Neuron (in vitro differentiated cells): Measurements from ENCODE around the gene LRRC10.
"Not testable (repeated sequence)": the region's sequence is repeated elsewhere in the genome, so short reads cannot be mapped to it uniquely, and the experiment has no call there.

Experiments
- H2AFZ ChIP-seq: one replicate; pipeline ENCODE4 v1.6.1; 2013; ENCODE audit warnings: low read depth, mild to moderate bottlenecking, inconsistent platforms, low read length, moderate library complexity
- H3K27me3 ChIP-seq: one replicate; pipeline ENCODE4 v1.6.1; 2013; ENCODE audit warnings: low read length; ENCODE audit not compliant: insufficient read depth
- H3K36me3 ChIP-seq: one replicate; pipeline ENCODE4 v1.6.1; 2013; ENCODE audit warnings: low read length; ENCODE audit not compliant: insufficient read depth
- H3K4me1 ChIP-seq: one replicate; pipeline ENCODE4 v1.6.1; 2013; ENCODE audit warnings: low read length; ENCODE audit not compliant: insufficient read depth
- H3K4me3 ChIP-seq: 2 replicates; pipeline ENCODE4 v1.5.1; 2013; ENCODE audit warnings: mild to moderate bottlenecking, low read length, moderate library complexity
- H3K9me3 ChIP-seq: one replicate; pipeline ENCODE4 v1.6.1; 2013; ENCODE audit warnings: low read length

Gene LRRC10

DNA sequence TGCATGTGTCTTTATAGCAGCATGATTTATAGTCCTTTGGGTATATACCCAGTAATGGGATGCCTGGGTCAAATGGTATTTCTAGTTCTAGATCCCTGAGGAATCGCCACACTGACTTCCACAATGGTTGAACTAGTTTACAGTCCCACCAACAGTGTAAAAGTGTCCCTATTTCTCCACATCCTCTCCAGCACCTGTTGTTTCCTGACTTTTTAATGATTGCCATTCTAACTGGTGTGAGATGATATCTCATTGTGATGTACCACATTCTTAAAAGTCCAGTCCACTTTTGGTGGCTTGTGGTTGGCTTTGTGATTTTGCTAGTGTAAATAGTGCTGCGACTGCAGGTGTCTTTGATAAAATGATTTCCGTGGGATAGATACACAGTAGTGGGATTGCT lies 6.4 kb downstream of the LRRC10 start:
- not testable (repeated sequence) for H2AFZ ChIP-seq, H3K9me3 ChIP-seq, H3K4me1 ChIP-seq, H3K27me3 ChIP-seq, H3K4me3 ChIP-seq
- H3K36me3 ChIP-seq, result peaks cover 38% of the 10 kb centered on the region

- H3K27me3 ChIP-seq, H3K4me1 ChIP-seq, H3K4me3 ChIP-seq, H3K9me3 ChIP-seq, H2AFZ ChIP-seq: not testable (repeated sequence)
- peaks cover 44% of the 10 kb centered on the region for H3K36me3 ChIP-seq
Observed at GRCh38 chr12:69603556-69603955, 7.2 kb downstream of the LRRC10 start.

- no peaks in the 10 kb centered on the region for H3K4me1 ChIP-seq
- peaks cover 2% of the 10 kb centered on the region for H3K9me3 ChIP-seq
- H3K4me3 ChIP-seq, result no peak overlapping the region
- H3K27me3 ChIP-seq, result no peaks in the 10 kb centered on the region
- no peak overlapping the region for H2AFZ ChIP-seq
- peaks cover 50% of the 10 kb centered on the region for H3K36me3 ChIP-seq
Observed at GRCh38 chr12:69602954-69603353, 7.8 kb downstream of the LRRC10 start.

GRCh38 chr12:69601962-69602685 lies 8.6 kb downstream of the LRRC10 start:
- peaks cover 58% of the 10 kb centered on the region for H3K36me3 ChIP-seq
- H2AFZ ChIP-seq, result no peak overlapping the region
- H3K27me3 ChIP-seq, result no peaks in the 10 kb centered on the region
- no peak overlapping the region for H3K4me3 ChIP-seq
- no peaks in the 10 kb centered on the region for H3K4me1 ChIP-seq
- peaks cover 2% of the 10 kb centered on the region for H3K9me3 ChIP-seq

GRCh38 chr12:69600804-69601203 lies 9.9 kb downstream of the LRRC10 start:
- no peaks in the 10 kb centered on the region for H3K27me3 ChIP-seq
- H2AFZ ChIP-seq, result no peak overlapping the region
- peaks cover 2% of the 10 kb centered on the region for H3K9me3 ChIP-seq
- H3K4me3 ChIP-seq, result no peak overlapping the region
- H3K4me1 ChIP-seq, result no peaks in the 10 kb centered on the region
- peaks cover 70% of the 10 kb centered on the region for H3K36me3 ChIP-seq

GRCh38 chr12:69598174-69598753 lies 12.4 kb downstream of the LRRC10 start:
- no peak overlapping the region for H2AFZ ChIP-seq
- no peaks in the 10 kb centered on the region for H3K27me3 ChIP-seq
- peaks cover 88% of the 10 kb centered on the region for H3K36me3 ChIP-seq
- H3K4me3 ChIP-seq, result no peak overlapping the region
- peaks cover under 1% of the 10 kb centered on the region for H3K9me3 ChIP-seq
- H3K4me1 ChIP-seq, result no peaks in the 10 kb centered on the region

GRCh38 chr12:69595689-69596088 lies 15.0 kb downstream of the LRRC10 start:
- Histone ChIP-seq H3K9me3 (no peaks in the 10 kb centered on the region), H2AFZ (no peak overlapping the region), H3K36me3 (peaks cover 89% of the 10 kb centered on the region), H3K4me1 (no peaks in the 10 kb centered on the region), H3K27me3 (no peaks in the 10 kb centered on the region), H3K4me3 (no peak overlapping the region)

DNA sequence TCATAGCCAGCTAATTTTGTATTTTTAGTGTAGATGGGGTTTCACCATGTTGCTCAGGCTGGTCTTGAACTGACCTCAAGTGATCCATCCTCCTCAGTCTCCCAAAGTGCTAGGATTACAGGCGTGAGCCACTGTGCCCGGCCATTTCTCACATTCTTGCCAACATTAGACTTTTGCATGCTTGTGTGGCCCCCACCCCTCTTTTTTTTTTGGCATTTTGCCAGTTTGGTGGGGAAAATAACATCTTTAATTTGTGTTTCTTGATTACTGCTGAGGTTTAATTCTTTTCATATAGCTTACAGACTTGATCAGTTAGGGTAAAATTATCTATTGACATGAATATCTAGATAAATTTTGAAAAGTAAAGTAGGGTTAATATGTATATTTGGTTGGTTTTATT lies 21.6 kb downstream of the LRRC10 start:
- H3K4me1 ChIP-seq, result peaks cover 10% of the 10 kb centered on the region
- peaks cover 75% of the 10 kb centered on the region for H3K36me3 ChIP-seq
- H2AFZ ChIP-seq, result no peak overlapping the region
- no peaks in the 10 kb centered on the region for H3K27me3 ChIP-seq
- H3K9me3 ChIP-seq, result no peaks in the 10 kb centered on the region
- no peak overlapping the region for H3K4me3 ChIP-seq

- no peaks in the 10 kb centered on the region for H3K9me3 ChIP-seq
- peaks cover 70% of the 10 kb centered on the region for H3K36me3 ChIP-seq
- no peak overlapping the region for H2AFZ ChIP-seq
- peaks cover 10% of the 10 kb centered on the region for H3K4me1 ChIP-seq
- no peak overlapping the region for H3K4me3 ChIP-seq
- H3K27me3 ChIP-seq, result no peaks in the 10 kb centered on the region
Observed at GRCh38 chr12:69588527-69588926, 22.2 kb downstream of the LRRC10 start.

GRCh38 chr12:69585189-69586062 lies 25.3 kb downstream of the LRRC10 start, which contains the start of gene CCT2:
Gene CCT2, plus strand, starts transcription at chr12:69585459. Its CDS starts 63 bp downstream, at chr12:69585522.
- peaks cover 10% of the 10 kb centered on the region for H3K4me1 ChIP-seq
- H3K4me3 ChIP-seq, result peak within 1 kb of the TSS; percentile 98
- peak within 1 kb of the TSS; percentile 35 for H2AFZ ChIP-seq
- no peaks in the 10 kb centered on the region for H3K9me3 ChIP-seq
- peaks cover 40% of the 10 kb centered on the region for H3K36me3 ChIP-seq
- H3K27me3 ChIP-seq, result no peaks in the 10 kb centered on the region

GRCh38 chr12:69583203-69583602 lies 27.5 kb downstream of the LRRC10 start:
- H3K36me3 ChIP-seq, result peaks cover 17% of the 10 kb centered on the region
- H3K4me1 ChIP-seq, result peaks cover 24% of the 10 kb centered on the region
- H2AFZ ChIP-seq, result no peak overlapping the region
- H3K9me3 ChIP-seq, result no peaks in the 10 kb centered on the region
- no peaks in the 10 kb centered on the region for H3K27me3 ChIP-seq
- no peak overlapping the region for H3K4me3 ChIP-seq

GRCh38 chr12:69580074-69580473 lies 30.6 kb downstream of the LRRC10 start:
- no peaks in the 10 kb centered on the region for H3K9me3 ChIP-seq
- H3K27me3 ChIP-seq, result no peaks in the 10 kb centered on the region
- H2AFZ ChIP-seq, result no peak overlapping the region
- peaks cover 12% of the 10 kb centered on the region for H3K36me3 ChIP-seq
- H3K4me3 ChIP-seq, result no peak overlapping the region
- H3K4me1 ChIP-seq, result peaks cover 18% of the 10 kb centered on the region

DNA sequence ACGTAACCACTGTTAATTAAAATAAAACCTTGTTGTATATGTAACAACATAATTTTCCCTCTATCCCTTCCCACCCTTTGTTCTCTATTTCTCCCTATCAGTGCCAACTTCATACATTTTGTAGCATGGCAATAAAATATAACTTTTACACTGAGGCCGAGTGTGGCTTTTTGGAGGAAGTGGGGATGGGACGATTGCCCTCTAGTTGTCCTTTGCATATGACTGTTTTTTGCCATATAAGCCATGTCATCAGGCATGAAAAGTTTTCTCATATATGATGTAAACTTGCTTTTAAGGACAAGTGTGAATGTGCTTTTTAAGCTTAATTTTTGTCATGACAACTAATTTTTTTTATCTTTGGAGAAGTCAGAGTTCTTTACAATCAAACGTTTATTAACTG lies 31.7 kb downstream of the LRRC10 start:
- Histone ChIP-seq H3K36me3 (peaks cover 23% of the 10 kb centered on the region), H3K4me3 (no peak overlapping the region), H3K9me3 (no peaks in the 10 kb centered on the region), H2AFZ (no peak overlapping the region), H3K27me3 (no peaks in the 10 kb centered on the region), H3K4me1 (peaks cover 15% of the 10 kb centered on the region)
